CD4-positive, CD25-positive, alpha-beta regulatory T cell (primary cell): ENCODE data around the gene GMPR2. TPM values are rescaled to one million over a fixed set of nuclear protein-coding genes. Genes with fewer than 3 reads are reported as not detected.

Experiments
- ATAC-seq, 2 donors: fragments of 150-1000 bp; cut with Tn5 transposase; one replicate each; pipeline ENCODE4 v1.10.0; 2021; ENCODE audit warnings: low read depth in 2 of 2, moderate number of reproducible peaks in 2 of 2, moderate library complexity in 1 of 2
- DNase-seq, 3 donors: peaks; one replicate each; pipeline versions ENCODE4 v3.0.0 to v3.0.0-alpha.2; 2012 to 2022; ENCODE audit warnings: mixed read lengths in 1 of 3
- H3K27ac ChIP-seq: one replicate; pipeline ENCODE4 v1.7.0; 2013; ENCODE audit warnings: mild to moderate bottlenecking, low read length; ENCODE audit not compliant: insufficient read depth, poor library complexity, severe bottlenecking
- H3K27me3 ChIP-seq: one replicate; pipeline ENCODE4 v1.7.0; 2013; ENCODE audit warnings: low read length; ENCODE audit not compliant: control insufficient read depth, insufficient read depth
- H3K36me3 ChIP-seq: one replicate; pipeline ENCODE4 v1.7.0; 2013; ENCODE audit warnings: mild to moderate bottlenecking, low read length, moderate library complexity; ENCODE audit not compliant: control insufficient read depth, insufficient read depth
- H3K4me1 ChIP-seq: 2 replicates; pipeline ENCODE4 v1.7.0; 2013; ENCODE audit warnings: mild to moderate bottlenecking, low read length; ENCODE audit not compliant: insufficient read depth, control insufficient read depth, poor library complexity, severe bottlenecking
- H3K4me3 ChIP-seq: one replicate; pipeline ENCODE4 v1.7.0; 2013; ENCODE audit warnings: low read depth, mild to moderate bottlenecking, low read length, moderate library complexity
- H3K9me3 ChIP-seq, 2 experiments: 1 replicate in 1 of 2; 2 replicates in 1 of 2; pipeline ENCODE4 v1.7.0; 2013; ENCODE audit warnings: low read length in 2 of 2, mild to moderate bottlenecking in 1 of 2, moderate library complexity in 1 of 2; ENCODE audit not compliant: control insufficient read depth in 2 of 2
- H3K27ac Mint-ChIP-seq, 3 donors: one replicate each; pipeline ENCODE4 v1.8.0; 2020 to 2022; ENCODE audit warnings: mild to moderate bottlenecking in 3 of 3, mixed read lengths in 3 of 3, moderate library complexity in 2 of 3
- H3K27me3 Mint-ChIP-seq: one replicate; pipeline ENCODE4 v1.8.0; 2022; ENCODE audit warnings: mild to moderate bottlenecking, mixed read lengths
- H3K36me3 Mint-ChIP-seq: one replicate; pipeline ENCODE4 v1.8.0; 2020; ENCODE audit warnings: mixed read lengths
- H3K4me1 Mint-ChIP-seq, 4 donors: one replicate each; pipeline ENCODE4 v1.8.0; 2020 to 2022; ENCODE audit warnings: mixed read lengths in 4 of 4, mild to moderate bottlenecking in 1 of 4
- H3K4me3 Mint-ChIP-seq, 4 donors: one replicate each; pipeline ENCODE4 v1.8.0; 2020 to 2022; ENCODE audit warnings: mild to moderate bottlenecking in 4 of 4, mixed read lengths in 4 of 4, moderate library complexity in 3 of 4
- H3K9me3 Mint-ChIP-seq, 7 donors: one replicate each; pipeline ENCODE4 v1.8.0; 2020 to 2022; ENCODE audit warnings: mixed read lengths in 7 of 7, mild to moderate bottlenecking in 3 of 7, moderate library complexity in 2 of 7
- polyA plus RNA-seq, 4 donors: library from polyadenylated mRNA; unstranded; fragments of 300-500 nt; fragmentation: Illumina TruSeq; gene quantifications; one replicate each; pipeline ENCODE4 v1.2.3, GENCODE V29; 2021
- total RNA-seq: library from RNA; stranded (reverse); gene quantifications from one replicate; pipeline ENCODE4 v1.2.3, GENCODE V29; 2022

GMPR2 gene
- total RNA-seq (49.0 TPM), polyA plus RNA-seq (100 to 1,000 TPM in 3 of 4 donors, 10 to 100 TPM in 1; 95.5 to 117 (median 112) TPM)

- peak in 1 of 3 donors; percentile 52 for DNase-seq
- peaks cover 32% of the 10 kb centered on the region for H3K36me3 ChIP-seq
- Mint-ChIP-seq H3K27ac (peak within 1 kb of the TSS; percentile 89 to 94 (median 94)), H3K36me3 (peaks cover 24% of the 10 kb centered on the region), H3K4me1 (peaks cover 14 to 79% (median 50%) of the 10 kb centered on the region in 4 donors), H3K9me3 (no peaks in the 10 kb centered on the region), H3K4me3 (peak within 1 kb of the TSS; percentile 89 to 100 (median 96)), H3K27me3 (no peaks in the 10 kb centered on the region)
- H3K9me3 ChIP-seq = no peaks in the 10 kb centered on the region
- peak within 1 kb of the TSS; percentile 94 for H3K4me3 ChIP-seq
- H3K4me1 ChIP-seq = peaks cover 29% of the 10 kb centered on the region
- no peaks in the 10 kb centered on the region for H3K27me3 ChIP-seq
- peak within 1 kb of the TSS; percentile 91 for H3K27ac ChIP-seq
- peak; percentile 16 to 19 for ATAC-seq
These were observed at the start of gene GMPR2 for GRCh38 chr14:24232645-24233537. TSS of gene GMPR2 (plus strand) at chr14:24232929. CDS start at chr14:24233254, 325 bp downstream.

- peaks cover 4% of the 10 kb centered on the region for H3K27me3 Mint-ChIP-seq
- peaks cover 13% of the 10 kb centered on the region for H3K36me3 Mint-ChIP-seq
- DNase-seq = no peak
- Histone ChIP-seq H3K36me3 (peaks cover 55% of the 10 kb centered on the region), H3K27ac (no peak overlapping the region), H3K4me3 (no peak overlapping the region), H3K4me1 (peaks cover 11% of the 10 kb centered on the region), H3K9me3 (no peaks in the 10 kb centered on the region), H3K27me3 (no peaks in the 10 kb centered on the region)
- H3K9me3 Mint-ChIP-seq = no peaks in the 10 kb centered on the region
- no peak for ATAC-seq
- H3K4me1 Mint-ChIP-seq = peaks cover 0 to 20% (median 9%) of the 10 kb centered on the region in 4 donors
- H3K27ac Mint-ChIP-seq = no peak overlapping the region
- H3K4me3 Mint-ChIP-seq = no peak overlapping the region
These were observed 49.7 kb upstream of the GMPR2 start for GRCh38 chr14:24183014-24183481.

- Histone ChIP-seq H3K9me3 (no peaks in the 10 kb centered on the region), H3K4me1 (peaks cover 18% of the 10 kb centered on the region), H3K27ac (no peak overlapping the region), H3K27me3 (no peaks in the 10 kb centered on the region), H3K4me3 (no peak overlapping the region), H3K36me3 (peaks cover 44% of the 10 kb centered on the region)
- no peak for ATAC-seq
- H3K9me3 Mint-ChIP-seq = no peaks in the 10 kb centered on the region
- no peak for DNase-seq
- H3K4me1 Mint-ChIP-seq = peaks cover 9 to 29% (median 17%) of the 10 kb centered on the region in 4 donors
- H3K4me3 Mint-ChIP-seq = no peak overlapping the region
- H3K27me3 Mint-ChIP-seq = peaks cover 5% of the 10 kb centered on the region
- peaks cover 13% of the 10 kb centered on the region for H3K36me3 Mint-ChIP-seq
- no peak overlapping the region for H3K27ac Mint-ChIP-seq
These were observed 48.4 kb upstream of the GMPR2 start for GRCh38 chr14:24184104-24184970.

GRCh38 chr14:24185026-24185425, 47.7 kb upstream of the GMPR2 start:
- Mint-ChIP-seq H3K27ac (peak overlapping the region in 1 of 3 donors; percentile 69), H3K4me3 (peak overlapping the region in 1 of 4 donors; percentile 15), H3K27me3 (peaks cover 5% of the 10 kb centered on the region), H3K36me3 (peaks cover 10% of the 10 kb centered on the region), H3K9me3 (no peaks in the 10 kb centered on the region), H3K4me1 (peaks cover 11 to 32% (median 19%) of the 10 kb centered on the region in 4 donors)
- Histone ChIP-seq H3K9me3 (no peaks in the 10 kb centered on the region), H3K27ac (no peak overlapping the region), H3K36me3 (peaks cover 38% of the 10 kb centered on the region), H3K4me1 (peaks cover 18% of the 10 kb centered on the region), H3K27me3 (no peaks in the 10 kb centered on the region), H3K4me3 (no peak overlapping the region)
- ATAC-seq (no peak), DNase-seq (no peak)

- Mint-ChIP-seq H3K27me3 (peaks cover 5% of the 10 kb centered on the region), H3K36me3 (peaks cover 8% of the 10 kb centered on the region), H3K9me3 (no peaks in the 10 kb centered on the region), H3K4me3 (peak overlapping the region in 1 of 4 donors; percentile 83), H3K4me1 (peaks cover 11 to 32% (median 20%) of the 10 kb centered on the region in 4 donors), H3K27ac (peak overlapping the region in 1 of 3 donors; percentile 15)
- Histone ChIP-seq H3K27ac (no peak overlapping the region), H3K36me3 (peaks cover 34% of the 10 kb centered on the region), H3K4me3 (no peak overlapping the region), H3K9me3 (no peaks in the 10 kb centered on the region), H3K4me1 (peaks cover 18% of the 10 kb centered on the region), H3K27me3 (no peaks in the 10 kb centered on the region)
- DNase-seq (no peak), ATAC-seq (no peak)
These were observed 47.0 kb upstream of the GMPR2 start for GRCh38 chr14:24185741-24186140.

- DNase-seq = no peak
- Mint-ChIP-seq H3K36me3 (peaks cover 4% of the 10 kb centered on the region), H3K27me3 (peaks cover 5% of the 10 kb centered on the region), H3K4me1 (peaks cover 16 to 38% (median 26%) of the 10 kb centered on the region in 4 donors), H3K4me3 (peak overlapping the region in 3 of 4 donors; percentile 90 to 95 (median 92)), H3K27ac (peak overlapping the region; percentile 28 to 92 (median 64)), H3K9me3 (no peaks in the 10 kb centered on the region)
- ATAC-seq = no peak
- Histone ChIP-seq H3K36me3 (peaks cover 30% of the 10 kb centered on the region), H3K9me3 (no peaks in the 10 kb centered on the region), H3K27me3 (no peaks in the 10 kb centered on the region), H3K4me3 (peak overlapping the region; percentile 11), H3K27ac (no peak overlapping the region), H3K4me1 (peaks cover 18% of the 10 kb centered on the region)
These were observed 45.7 kb upstream of the GMPR2 start for GRCh38 chr14:24186831-24187538.

GRCh38 chr14:24187539-24187915, 45.2 kb upstream of the GMPR2 start:
- Mint-ChIP-seq H3K36me3 (peaks cover 5% of the 10 kb centered on the region), H3K27ac (peak overlapping the region in 2 of 3 donors; percentile 92 to 95), H3K4me3 (peak overlapping the region; percentile 90 to 98 (median 94)), H3K27me3 (peaks cover 5% of the 10 kb centered on the region), H3K4me1 (peaks cover 21 to 42% (median 24%) of the 10 kb centered on the region in 4 donors), H3K9me3 (no peaks in the 10 kb centered on the region)
- Histone ChIP-seq H3K27ac (peak overlapping the region; percentile 79), H3K27me3 (no peaks in the 10 kb centered on the region), H3K4me3 (peak overlapping the region; percentile 61), H3K9me3 (no peaks in the 10 kb centered on the region), H3K36me3 (peaks cover 35% of the 10 kb centered on the region), H3K4me1 (peaks cover 18% of the 10 kb centered on the region)
- ATAC-seq = no peak
- DNase-seq = no peak
